HG02981 (cell line): Measurements from ENCODE around the gene KDM1A.
"Not testable (repeated sequence)": the region's sequence is repeated elsewhere in the genome, so short reads cannot be mapped to it uniquely, and the experiment has no call there.

ENCODE experiments used
- ATAC-seq: cut with Tn5 transposase; IDR thresholded peaks from one replicate; pipeline ENCODE4 v1.9.1; 2021; ENCODE audit warnings: mild to moderate bottlenecking, moderate library complexity; ENCODE audit not compliant: unreplicated experiment

The KDM1A gene

DNA sequence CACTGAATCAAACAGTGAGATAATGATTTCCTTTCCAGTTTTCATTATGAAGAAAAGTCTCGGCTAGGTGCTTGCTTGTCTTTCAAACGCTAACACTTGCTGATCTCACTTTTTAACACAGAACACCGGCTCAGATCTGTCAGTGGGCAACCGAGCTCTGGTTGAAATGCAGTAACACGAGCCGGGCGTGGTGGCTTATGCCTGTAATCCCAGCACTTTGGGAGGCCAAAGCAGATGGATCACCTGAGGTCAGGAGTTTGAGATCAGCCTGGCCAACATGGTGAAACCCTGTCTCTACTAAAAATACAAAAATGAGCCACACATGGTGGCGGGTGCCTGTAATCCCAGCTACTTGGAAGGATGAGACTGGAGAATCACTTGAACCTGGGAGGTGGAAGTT lies 9.2 kb upstream of the KDM1A start:
- not testable (repeated sequence) for ATAC-seq

GRCh38 chr1:23013657-23014056 lies 5.6 kb upstream of the KDM1A start:
- no peak for ATAC-seq

DNA sequence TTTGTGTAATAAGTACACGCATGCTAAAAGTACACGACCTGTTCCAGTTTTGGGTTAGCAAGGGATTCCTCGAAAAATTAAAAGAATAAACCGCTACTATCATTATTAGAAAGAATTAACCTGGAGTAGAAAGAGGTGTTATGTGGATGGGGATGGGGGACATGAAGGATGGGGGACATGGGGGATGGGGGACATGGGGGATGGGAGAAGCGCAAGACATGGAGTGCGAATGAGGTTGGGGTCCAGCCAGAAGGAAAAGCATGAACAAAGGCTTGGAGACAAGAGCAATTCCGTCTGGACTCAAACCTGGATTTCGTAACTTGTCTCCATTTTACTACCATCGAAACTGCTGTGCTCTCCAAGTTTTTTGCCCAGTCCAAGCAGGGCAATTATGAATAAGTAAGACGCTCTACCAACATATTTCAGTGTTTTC lies 591 bp upstream of the KDM1A start:
- no peak for ATAC-seq

DNA sequence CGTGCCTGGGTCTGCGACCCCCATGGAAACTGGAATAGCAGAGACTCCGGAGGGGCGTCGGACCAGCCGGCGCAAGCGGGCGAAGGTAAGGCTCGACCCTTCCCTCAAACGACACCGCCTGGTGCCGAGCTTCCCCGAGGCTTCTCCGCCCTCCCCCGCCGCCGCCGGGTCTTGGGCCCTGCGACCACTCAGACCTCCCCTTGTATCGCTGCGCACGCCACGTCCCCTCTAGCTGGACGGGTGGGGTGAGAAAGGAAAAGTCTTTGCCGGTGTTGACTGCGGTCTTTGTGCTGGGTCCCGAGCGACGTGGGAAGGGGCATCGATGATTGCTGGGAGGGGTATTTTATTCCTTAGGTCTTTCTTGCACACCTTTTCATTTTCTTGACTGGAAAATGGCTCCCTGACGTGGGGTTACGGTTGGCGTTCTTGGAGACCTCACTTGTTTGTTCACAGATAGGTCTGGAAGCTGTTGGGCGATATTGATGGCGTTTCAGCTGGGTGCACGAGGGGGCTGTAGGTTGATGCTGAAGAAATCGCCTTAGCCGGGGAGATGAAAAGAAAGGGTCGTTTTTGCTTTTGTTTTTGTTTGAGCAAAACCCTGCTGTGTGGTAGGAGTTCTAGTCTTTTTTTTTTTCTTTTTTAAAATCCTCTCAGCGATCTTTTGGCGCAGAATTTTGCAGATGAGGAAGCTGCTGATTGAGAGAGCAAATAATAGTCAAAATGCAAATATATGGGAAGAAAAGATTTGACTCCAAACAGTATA lies 776 bp downstream of the KDM1A start:
- peak; percentile 24 for ATAC-seq

DNA sequence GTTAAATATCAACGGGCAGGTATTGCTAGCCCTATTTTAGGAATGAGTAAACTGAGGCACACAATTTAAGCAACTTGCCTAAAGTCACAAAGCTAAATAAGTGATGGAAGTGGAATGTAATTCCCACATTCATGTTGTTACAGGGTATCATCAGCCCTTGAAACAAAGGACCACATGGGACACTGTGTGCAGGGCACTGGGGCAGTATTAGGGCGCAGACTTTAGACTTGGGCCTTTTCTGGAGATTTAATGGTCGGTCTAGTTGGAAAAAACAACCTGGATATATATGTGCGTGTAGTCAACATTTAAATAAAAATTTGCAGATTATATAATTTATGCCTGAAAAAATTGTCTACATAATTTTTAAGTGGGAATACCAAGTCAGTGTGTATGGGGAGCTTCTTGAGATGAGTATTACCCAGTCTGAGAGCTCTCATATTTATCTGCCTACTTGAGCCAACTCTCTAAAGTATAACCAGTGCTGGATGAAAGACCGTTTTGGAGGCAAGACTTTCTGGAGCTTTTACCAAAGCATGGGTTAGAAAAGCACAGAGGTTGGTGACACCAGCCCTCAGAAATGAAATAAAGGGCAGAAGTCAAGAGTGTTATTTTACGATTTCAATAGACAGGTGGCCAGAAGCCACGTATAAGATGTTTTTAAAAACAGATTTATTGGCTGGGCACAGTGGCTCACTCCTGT lies 1.6 kb downstream of the KDM1A start:
- ATAC-seq, result no peak

DNA sequence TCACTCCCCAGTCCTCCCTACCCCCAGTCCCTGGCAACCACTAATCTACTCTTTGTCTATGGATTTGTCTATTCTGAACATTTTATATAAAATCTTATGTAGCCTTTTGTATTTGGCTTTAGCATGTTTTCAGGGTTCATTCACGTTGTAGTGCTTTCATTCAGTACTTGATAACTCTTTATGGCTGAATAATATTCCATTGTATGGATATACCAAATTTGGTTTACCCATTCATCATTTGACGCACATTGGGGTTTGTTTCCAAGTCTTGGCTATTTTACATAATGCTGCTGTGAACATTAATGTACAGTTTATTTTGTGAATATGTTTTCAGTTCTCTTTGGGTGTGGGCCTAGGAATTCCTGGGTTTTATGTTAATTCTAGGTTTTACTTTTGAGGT lies 2.6 kb downstream of the KDM1A start:
- ATAC-seq, result no peak

GRCh38 chr1:23023174-23023845 lies 4.0 kb downstream of the KDM1A start:
- no peak for ATAC-seq

DNA sequence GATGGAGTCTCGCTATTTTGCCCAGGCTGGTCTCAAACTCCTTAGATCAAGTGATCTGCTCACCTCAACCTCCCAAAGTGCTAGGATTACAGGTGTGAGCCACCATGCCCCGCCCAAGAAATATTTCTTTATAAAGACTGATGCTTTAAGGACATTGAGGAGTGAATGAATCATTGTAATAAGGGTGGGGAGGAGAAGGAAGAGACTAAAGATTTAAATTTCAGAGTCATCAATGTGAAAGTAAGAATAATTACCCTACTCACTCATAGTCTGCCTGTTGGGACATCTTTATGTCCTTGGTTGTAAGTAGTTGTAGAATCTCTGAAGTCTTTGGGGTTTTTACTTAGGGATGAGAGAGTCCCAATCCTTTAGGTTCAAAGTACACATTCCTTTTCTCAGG lies 7.3 kb downstream of the KDM1A start:
- no peak for ATAC-seq

DNA sequence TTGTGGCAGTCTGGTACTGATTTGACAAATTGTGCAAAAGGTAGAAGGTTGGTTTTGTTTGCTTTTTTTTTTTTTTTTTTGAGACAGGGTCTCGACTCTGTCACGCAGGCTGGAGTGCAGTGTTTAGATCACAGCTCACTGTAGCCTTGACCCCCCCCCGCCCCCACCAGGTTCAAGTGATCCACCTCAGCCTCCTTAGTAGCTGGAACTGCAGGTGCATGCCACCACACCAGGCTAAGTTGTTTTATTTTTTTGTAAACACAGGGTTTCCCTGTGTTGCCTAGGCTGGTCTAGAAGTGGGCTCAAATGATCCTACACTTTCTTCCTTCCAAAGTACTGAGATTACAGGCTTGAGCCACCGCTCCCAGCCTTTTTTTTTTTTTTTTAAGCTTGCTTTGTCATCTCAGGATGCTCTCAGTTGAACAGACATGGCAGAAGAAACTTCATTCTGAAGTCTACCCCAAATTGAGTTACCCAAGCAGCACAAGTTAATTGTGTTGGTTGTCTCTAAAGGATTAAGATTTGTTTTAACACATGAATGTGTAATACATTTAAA lies 8.2 kb downstream of the KDM1A start:
- ATAC-seq, result no peak

DNA sequence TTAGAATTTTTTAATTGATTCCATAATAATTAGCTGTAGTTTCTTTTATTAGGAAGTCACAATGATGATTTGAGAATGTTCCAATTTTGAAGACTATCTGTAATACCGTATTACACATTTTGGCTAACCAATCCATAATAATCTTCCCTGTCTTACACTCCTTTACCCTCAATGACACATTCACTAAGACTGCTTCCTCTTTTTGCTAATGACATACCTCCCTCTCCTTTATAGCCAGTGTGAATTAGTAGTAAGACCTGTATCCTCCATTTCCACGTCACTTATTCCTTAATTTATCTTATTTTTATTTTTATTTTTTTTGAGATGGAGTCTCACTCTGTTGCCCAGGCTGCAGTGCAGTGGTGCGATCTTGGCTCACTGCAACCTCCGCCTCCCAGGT lies 10.1 kb downstream of the KDM1A start:
- no peak for ATAC-seq

- no peak for ATAC-seq
Observed at GRCh38 chr1:23035823-23036452, 16.7 kb downstream of the KDM1A start.

DNA sequence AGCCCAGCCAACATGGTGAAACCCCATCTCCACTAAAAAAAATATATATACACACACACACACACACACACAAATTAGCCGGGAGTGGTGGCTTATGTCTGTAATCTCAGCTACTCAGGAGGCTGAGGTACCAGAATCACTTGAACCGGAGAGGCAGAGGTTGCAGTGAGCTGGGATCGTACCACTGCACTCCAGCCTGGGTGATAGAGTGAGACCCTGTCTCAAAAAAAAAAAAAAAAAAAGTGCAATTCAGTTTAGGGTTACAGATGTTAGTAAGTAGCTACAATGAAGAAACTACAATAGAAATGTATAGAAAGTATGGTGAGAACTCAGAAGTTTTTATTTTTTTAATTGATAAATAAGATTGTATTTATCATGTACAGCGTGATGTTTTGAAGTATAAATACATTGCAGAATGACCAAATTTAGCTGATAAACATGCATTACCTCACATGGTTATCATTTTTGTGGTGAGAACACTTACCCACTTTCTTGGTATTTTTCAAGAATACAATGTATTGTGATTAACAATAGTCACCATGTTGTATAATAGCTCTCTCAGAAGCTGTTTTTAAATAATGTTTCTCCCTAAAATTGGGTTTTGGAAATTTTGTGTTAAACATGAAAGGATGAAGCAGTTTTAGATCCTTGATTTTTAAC lies 17.9 kb downstream of the KDM1A start:
- no peak for ATAC-seq

DNA sequence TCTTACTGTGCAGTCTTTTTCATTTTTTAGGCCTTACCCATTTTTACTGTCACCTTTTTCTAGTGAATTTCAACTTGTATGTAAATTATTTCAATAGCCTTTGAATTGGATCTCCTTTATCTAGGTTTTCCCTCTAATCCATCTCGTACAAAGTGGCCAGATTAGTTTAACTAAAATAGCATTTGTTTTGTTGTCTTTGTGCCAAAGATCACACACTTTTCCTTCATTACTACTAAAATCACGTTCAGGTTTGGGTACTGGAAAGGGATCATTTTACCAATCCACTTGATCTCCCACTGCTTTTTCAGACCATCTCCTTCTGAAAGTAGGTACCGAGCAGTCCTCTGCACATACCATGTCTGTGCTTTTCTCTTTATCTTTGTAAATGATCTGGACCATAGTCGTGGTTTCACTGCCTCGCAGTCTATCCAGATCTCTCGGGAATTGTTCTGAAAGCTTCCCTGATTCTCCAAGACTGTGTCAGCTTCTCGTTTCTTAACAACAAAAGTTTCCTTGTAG lies 20.1 kb downstream of the KDM1A start:
- ATAC-seq, result no peak

DNA sequence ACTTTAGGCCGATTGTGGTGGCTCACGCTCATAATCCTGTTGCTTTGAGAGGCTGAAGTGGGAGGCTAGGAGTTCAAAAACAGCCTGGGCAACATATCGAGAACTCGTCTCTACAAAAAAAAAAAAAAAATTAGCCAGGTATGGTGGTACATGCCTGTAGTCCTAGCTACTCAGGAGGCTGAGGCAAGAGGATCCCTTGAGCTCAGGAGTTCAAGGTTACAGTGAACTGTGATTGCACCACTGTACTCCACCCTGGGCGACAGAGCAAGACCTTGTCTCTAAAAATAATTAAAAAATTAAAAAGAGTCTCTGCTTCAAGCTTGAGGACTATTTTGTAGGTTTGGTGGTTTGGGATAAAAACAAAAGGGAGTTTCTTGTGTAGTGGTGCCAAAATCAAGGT lies 21.2 kb downstream of the KDM1A start:
- no peak for ATAC-seq

GRCh38 chr1:23044035-23044434 lies 24.8 kb downstream of the KDM1A start:
- no peak for ATAC-seq

GRCh38 chr1:23050201-23050600 lies 30.9 kb downstream of the KDM1A start:
- no peak for ATAC-seq

DNA sequence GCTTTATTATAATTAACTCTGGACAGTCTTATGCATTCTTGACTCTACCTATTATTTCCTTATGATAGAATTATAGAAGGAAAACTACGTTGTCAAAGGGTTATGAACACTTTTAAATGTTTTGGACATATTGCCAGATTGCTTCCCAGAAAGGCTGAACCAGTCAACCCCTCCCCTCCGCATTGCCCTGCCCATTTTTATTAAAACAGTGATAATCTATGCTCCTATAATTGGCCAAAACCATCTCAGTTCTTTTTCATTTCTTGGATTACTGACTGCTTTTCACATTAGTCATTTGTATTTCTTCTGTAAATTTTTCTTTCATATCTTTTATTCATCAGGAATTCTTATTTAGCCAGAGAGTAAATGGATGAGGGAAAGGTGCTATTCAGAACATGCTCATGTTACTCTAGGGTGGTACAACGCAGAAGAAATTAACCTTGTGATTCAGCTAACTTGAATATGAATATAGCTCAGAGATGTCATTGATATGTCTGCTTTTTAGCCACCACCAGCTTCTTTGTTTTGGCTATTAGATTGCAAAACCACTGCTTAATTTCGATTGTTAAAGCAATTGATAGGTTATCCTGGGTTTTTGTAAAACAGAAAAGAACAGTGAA lies 32.1 kb downstream of the KDM1A start:
- no peak for ATAC-seq

DNA sequence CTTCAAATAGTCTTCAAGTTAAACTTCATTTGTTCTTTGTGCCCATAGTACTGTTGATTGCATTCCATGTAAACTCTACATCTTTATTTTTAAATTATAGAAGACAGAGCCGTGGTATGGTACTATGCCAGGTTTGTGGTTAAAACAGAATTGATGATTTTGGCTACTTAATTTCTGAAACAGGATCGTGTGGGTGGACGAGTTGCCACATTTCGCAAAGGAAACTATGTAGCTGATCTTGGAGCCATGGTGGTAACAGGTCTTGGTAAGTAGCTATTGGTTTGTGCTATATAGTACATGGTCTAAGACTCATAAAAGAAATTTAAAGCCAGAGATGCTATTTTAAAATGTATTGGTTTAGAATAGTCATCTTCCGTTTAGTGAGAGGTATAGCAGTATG lies 38.0 kb downstream of the KDM1A start:
- ATAC-seq, result no peak

GRCh38 chr1:23062271-23062670 lies 43.0 kb downstream of the KDM1A start:
- no peak for ATAC-seq

GRCh38 chr1:23065385-23065784 lies 46.1 kb downstream of the KDM1A start:
- ATAC-seq, result no peak
